Uterus (tissue), 2 donors: ENCODE data around the gene IFITM10.

Experiments
- POLR2A ChIP-seq, 2 donors: fragments of 450-650 bp; IDR thresholded peaks; one replicate each; pipeline ENCODE4 v1.6.1; 2016; ENCODE audit warnings: antibody characterized with exemption in 2 of 2, mild to moderate bottlenecking in 1 of 2, moderate library complexity in 1 of 2
- TF ChIP-seq, protein P1 (sequence below), 4 experiments: fragments of 200-600 bp in 2 of 4; fragments of 450-650 bp in 2 of 4; sonication (generic) in 2 of 4; IDR thresholded peaks; one replicate each; pipeline ENCODE4 v1.5.1; 2016 to 2019; ENCODE audit warnings: antibody characterized with exemption in 4 of 4, mild to moderate bottlenecking in 2 of 4, moderate library complexity in 1 of 4

GRCh38 chr11:1747753-1748635, 2.4 kb downstream of the IFITM10 start:
- TF ChIP-seq, protein P1, sequence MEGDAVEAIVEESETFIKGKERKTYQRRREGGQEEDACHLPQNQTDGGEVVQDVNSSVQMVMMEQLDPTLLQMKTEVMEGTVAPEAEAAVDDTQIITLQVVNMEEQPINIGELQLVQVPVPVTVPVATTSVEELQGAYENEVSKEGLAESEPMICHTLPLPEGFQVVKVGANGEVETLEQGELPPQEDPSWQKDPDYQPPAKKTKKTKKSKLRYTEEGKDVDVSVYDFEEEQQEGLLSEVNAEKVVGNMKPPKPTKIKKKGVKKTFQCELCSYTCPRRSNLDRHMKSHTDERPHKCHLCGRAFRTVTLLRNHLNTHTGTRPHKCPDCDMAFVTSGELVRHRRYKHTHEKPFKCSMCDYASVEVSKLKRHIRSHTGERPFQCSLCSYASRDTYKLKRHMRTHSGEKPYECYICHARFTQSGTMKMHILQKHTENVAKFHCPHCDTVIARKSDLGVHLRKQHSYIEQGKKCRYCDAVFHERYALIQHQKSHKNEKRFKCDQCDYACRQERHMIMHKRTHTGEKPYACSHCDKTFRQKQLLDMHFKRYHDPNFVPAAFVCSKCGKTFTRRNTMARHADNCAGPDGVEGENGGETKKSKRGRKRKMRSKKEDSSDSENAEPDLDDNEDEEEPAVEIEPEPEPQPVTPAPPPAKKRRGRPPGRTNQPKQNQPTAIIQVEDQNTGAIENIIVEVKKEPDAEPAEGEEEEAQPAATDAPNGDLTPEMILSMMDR (IDR thresholded peaks at IDR 0.05) = no peak
- TF ChIP-seq POLR2A (IDR thresholded peaks at IDR 0.05) = no peak
